Measurements from ENCODE around the gene TMEM9B.

TMEM9B gene

GRCh38 chr11:8928981-8929615 is 35.1 kb downstream of the TMEM9B start:
- no peak for DNase-seq

GRCh38 chr11:8928205-8928604 is 36.0 kb downstream of the TMEM9B start:
- DNase-seq: no peak

- no peak for DNase-seq
Measured at GRCh38 chr11:8927233-8927632, 37.0 kb downstream of the TMEM9B start.

GRCh38 chr11:8926236-8926635 is 38.0 kb downstream of the TMEM9B start:
- DNase-seq: no peak

DNA sequence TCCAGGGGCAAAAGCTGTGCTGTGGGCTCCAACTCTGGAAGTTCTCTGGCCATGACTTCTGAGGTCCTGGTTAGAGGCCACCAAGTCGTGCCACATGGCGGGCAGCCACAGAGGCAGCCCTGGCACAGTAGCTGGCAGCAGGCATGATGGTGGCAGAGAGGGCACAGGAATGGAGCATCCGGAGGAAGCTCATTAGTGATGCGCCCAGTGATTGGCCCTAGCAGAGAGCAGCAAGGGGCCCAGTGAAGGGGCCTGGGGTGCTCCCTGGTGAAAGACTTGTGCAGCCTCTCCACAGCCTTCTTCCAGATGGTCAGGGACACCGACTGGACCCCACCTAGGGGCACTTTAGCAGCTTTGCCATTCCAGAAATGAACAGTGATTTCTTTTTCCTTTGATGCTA is 38.5 kb downstream of the TMEM9B start:
- no peak for DNase-seq

DNA sequence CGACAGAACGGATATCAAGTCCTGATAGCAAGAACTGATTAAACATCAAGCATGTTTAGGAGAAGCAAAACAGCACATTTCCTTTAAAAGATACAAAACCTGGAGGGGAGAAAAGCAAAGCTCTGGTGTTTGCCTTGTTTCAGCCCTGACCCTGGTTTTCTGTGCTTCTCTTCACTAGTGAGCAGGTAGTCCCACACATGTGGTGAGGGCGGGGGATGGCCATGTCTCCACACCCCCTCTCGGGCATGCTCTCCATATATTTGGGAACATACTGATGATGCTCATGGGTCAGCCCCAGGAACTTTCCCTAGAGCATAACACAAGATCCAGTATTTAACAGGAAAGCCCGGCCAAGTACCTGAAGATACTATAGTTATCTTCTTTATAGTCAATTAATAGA is 41.6 kb downstream of the TMEM9B start:
- no peak for DNase-seq

- no peak for DNase-seq
Measured at GRCh38 chr11:8917157-8917825, 47.0 kb downstream of the TMEM9B start.

DNA sequence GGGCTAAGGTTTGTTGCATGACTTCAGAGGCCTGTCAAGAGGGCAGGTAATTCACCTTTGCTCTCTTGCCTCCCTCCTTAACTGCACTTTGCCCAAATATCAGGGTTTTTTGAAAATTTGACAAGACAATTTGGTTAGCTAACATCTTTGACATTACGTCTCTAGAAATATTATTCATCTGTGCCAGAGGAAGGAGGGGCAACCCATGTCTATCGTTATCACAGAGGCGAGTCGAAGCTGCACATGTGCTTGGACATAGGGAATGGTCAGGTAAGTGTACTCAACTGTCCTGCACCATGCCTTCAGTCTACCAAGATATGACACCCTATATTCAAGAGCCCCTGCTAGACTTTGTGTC is 49.6 kb downstream of the TMEM9B start:
- no peak for DNase-seq

DNA sequence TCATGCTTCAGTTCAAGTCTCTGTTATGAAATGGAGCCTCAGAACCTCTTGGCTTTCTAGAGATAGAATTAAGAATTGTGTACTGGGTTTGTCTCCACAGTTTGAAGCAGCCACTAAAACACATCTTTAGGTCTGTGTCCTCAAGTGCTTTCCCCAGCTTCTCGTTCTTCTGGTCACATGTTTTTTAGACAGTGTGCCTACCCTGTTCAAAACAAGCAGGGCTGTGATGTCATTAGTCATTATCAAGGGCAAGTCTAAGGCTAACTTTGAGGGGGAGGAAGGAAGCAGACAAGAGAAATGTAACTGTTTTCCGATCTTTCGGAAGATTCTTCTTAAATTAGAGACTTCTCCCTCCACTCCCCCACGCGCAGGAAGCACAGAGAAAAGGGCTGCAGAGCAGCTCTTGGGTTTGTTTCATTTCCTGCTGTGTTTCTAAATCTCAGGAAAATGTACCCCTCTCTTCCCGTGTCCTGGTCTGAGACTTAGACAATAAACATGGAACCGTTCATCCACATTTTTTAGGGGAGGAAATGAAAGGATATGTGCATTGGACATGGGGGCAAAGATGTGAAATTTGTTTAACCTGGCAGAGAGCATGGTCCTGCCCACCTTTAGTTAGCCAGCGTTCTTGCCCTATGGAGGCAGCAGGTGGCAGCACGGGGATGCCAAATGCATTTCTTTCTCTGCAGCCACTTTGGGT is 50.1 kb downstream of the TMEM9B start:
- DNase-seq: peak; percentile 69

DNA sequence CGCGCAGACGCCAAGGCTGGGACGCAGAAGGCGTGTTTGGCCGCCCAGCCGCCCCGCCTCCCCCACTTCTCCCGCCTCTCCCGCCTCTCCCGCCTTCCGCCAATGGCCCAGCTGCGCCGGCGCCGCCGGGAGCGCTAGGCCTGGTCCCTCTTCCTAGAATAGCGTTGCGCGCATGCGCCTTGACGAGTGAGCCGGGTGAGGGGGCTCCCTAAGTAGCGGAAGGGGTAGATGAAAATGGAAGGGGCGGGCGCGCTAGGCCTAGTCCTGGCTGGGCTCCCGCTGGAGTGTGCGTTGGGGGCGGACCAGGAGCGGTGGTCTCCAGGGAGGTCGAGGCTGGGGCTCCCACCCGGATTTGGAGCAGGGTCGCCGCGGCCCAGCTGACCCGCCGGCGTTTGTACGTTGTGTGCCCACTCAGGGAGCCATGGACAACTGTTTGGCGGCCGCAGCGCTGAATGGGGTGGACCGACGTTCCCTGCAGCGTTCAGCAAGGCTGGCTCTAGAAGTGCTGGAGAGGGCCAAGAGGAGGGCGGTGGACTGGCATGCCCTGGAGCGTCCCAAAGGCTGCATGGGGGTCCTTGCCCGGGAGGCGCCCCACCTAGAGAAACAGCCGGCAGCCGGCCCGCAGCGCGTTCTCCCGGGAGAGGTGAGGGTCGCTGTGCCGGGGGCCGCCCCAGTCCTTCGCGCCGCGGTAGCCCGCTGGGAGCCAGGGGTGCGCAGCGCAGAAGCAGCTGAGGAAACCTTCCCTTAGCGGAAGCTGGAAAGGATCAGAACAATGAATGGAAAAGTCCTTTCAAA is 53.0 kb downstream of the TMEM9B start, which contains the start of gene AKIP1:
Gene AKIP1, plus strand, starts transcription at position 161 of the 795 bp plus-strand sequence. Its CDS starts 261 bp downstream, at position 422.
- DNase-seq: peak; percentile 98

- DNase-seq: no peak
Measured at GRCh38 chr11:8910649-8911026, 53.6 kb downstream of the TMEM9B start.

DNA sequence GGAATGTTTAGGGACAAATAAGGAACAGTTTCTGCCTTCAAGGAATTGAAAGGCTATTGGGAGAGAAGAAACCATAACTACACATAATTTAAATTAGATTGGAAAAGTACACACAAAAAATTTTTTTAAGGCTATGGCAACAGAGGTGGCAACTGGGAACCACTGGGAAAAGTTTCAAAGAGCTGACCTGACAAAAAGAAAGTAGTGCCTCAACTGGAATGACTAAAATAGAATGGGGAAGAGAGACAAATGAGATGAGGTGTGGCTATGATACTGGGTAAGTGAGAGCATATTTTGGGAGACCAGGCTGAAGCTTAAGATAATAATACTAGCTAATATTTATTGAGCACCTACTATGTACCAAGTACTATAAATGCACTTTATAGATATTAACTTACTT is 56.1 kb downstream of the TMEM9B start:
- DNase-seq: peak; percentile 24

- DNase-seq: no peak
Measured at GRCh38 chr11:8907116-8907515, 57.1 kb downstream of the TMEM9B start.

DNA sequence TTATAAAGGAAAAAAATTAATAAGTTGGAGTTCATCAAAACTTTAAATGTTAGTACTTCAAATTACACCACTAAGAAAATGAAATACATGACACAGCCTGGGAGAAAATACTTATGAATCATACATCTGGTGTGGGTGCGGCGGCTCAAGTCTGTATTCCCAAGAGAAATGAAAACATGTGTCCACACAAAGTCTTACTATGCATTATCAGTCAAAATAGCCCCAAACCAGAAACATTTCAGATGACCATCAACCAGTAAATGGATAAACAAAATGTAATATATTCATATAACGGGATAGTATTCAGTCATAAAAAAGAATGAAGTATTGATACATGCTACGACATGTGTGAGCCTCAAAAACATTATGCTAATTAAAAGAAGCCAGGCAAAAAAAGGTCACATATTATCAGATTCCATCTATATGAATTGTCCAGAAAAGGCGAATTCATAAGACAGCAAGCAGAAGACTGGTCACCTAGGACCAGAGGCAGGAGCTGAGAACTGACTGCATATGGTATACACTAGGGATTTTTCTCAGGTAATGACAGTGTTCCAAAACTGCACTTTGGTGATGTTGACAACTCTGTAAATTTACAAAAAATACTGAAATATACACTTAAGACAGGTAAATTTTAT is 58.6 kb downstream of the TMEM9B start:
- DNase-seq: no peak

- no peak for DNase-seq
Measured at GRCh38 chr11:8899119-8899753, 65.0 kb downstream of the TMEM9B start.

Data from suppressor macrophage treated with lipopolysaccharide for 4 hours (primary cell).